ENCODE data around the gene LIAS. TPM values are rescaled to one million over a fixed set of nuclear protein-coding genes. Genes with fewer than 3 reads are reported as not detected.
A peak's percentile ranks its signal among the peaks of the same experiment; 100 is the strongest.

Gene LIAS
- total and polyA plus RNA-seq, 2 of the 13 experiments (the other 11 are each of a cell fraction or from before 2014, with no cell fraction given): 16.0 to 16.6 TPM

DNA sequence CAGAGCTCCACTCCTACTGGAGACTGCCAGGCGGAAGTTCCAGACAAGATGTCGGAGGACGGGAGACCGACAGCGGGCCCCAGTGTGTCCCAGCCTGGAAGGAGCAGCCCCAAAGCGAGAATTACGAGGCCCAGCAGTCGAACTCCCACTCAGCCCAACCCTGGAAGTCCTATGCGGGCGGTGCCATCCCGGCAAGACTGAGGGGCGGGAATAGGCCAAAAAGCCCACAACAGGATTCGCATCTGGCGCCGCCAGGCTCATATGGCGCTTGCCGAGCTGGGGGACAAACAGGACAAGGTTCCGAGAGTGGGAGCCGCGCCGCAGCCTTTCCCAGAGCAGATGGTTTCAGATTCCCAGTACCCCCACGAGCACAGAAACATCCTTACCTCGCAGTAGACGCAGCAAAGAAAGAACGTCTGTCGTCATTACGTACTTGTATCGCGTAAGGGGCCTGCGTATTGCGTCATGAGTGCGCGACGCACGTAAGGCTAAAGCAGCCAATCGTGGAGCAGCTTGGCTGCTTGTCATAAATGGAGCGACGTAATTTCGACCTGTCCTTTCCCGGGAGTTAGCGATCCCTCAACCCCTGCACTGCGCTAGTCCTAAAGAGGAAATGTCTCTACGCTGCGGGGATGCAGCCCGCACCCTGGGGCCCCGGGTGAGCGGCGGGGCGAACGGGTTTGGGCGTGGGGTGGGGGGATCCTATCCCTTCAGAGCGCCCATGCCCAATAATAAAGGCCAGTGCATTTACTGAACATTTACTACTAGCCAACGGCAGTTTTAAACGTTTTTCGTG is at the start of gene LIAS, which contains the start of gene RPL9 (continued):
- TF ChIP-seq, protein P1, sequence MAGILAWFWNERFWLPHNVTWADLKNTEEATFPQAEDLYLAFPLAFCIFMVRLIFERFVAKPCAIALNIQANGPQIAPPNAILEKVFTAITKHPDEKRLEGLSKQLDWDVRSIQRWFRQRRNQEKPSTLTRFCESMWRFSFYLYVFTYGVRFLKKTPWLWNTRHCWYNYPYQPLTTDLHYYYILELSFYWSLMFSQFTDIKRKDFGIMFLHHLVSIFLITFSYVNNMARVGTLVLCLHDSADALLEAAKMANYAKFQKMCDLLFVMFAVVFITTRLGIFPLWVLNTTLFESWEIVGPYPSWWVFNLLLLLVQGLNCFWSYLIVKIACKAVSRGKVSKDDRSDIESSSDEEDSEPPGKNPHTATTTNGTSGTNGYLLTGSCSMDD (CRISPR knock-in tag; IDR thresholded peaks at IDR 0.05): no peak
- no peak for TF ChIP-seq CAMTA2 (CRISPR knock-in tag; IDR thresholded peaks at IDR 0.05; ENCODE audit: borderline replicate concordance)
- peak; percentile 84; the same call in 1 of the 2 replicates for TF ChIP-seq ZNF138 (CRISPR knock-in tag; IDR thresholded peaks at IDR 0.05; ENCODE audit: low read depth)
- no peak for TF ChIP-seq SRSF4 (IDR thresholded peaks at IDR 0.05; ENCODE audit: low read depth, low read length, poor library complexity, severe bottlenecking)
- TF ChIP-seq ZNF501 (CRISPR knock-in tag; IDR thresholded peaks at IDR 0.05): peak; percentile 89
- no peak for TF ChIP-seq GTF3A (CRISPR knock-in tag; conservative IDR thresholded peaks at IDR 0.05)
- TF ChIP-seq, protein P2, sequence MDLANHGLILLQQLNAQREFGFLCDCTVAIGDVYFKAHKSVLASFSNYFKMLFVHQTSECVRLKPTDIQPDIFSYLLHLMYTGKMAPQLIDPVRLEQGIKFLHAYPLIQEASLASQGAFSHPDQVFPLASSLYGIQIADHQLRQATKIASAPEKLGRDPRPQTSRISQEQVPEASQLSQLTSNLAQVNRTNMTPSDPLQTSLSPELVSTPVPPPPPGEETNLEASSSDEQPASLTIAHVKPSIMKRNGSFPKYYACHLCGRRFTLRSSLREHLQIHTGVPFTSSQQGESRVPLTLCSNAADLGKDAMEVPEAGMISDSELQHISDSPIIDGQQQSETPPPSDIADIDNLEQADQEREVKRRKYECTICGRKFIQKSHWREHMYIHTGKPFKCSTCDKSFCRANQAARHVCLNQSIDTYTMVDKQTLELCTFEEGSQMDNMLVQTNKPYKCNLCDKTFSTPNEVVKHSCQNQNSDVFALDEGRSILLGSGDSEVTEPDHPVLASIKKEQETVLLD (CRISPR knock-in tag; IDR thresholded peaks at IDR 0.05; ENCODE audit: low read depth): no peak
- 0 out of 2 replicates have a peak, but pooled peaks have one; percentile 67 for TF ChIP-seq ZNF333 (CRISPR knock-in tag; IDR thresholded peaks at IDR 0.05; ENCODE audit: borderline replicate concordance)
- TF ChIP-seq ZNF792 (CRISPR knock-in tag; IDR thresholded peaks at IDR 0.05): no peak; the same call in none of the 2 replicates
- TF ChIP-seq ZNF234 (CRISPR knock-in tag; conservative IDR thresholded peaks at IDR 0.05): no peak
- TF ChIP-seq, protein P3, sequence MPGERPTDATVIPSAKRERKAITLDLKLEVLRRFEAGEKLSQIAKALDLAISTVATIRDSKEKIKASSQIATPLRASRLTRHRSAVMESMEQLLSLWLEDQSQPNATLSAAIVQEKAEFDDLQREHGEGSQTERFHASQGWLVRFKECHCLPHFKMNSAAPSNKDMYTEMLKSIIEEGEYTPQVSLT (CRISPR knock-in tag; IDR thresholded peaks at IDR 0.05; ENCODE audit: borderline replicate concordance, low read depth): no peak
- TF ChIP-seq, protein P4, sequence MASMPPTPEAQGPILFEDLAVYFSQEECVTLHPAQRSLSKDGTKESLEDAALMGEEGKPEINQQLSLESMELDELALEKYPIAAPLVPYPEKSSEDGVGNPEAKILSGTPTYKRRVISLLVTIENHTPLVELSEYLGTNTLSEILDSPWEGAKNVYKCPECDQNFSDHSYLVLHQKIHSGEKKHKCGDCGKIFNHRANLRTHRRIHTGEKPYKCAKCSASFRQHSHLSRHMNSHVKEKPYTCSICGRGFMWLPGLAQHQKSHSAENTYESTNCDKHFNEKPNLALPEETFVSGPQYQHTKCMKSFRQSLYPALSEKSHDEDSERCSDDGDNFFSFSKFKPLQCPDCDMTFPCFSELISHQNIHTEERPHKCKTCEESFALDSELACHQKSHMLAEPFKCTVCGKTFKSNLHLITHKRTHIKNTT (CRISPR knock-in tag; IDR thresholded peaks at IDR 0.05): no peak
- TF ChIP-seq ZSCAN25 (CRISPR knock-in tag; IDR thresholded peaks at IDR 0.05): no peak; the same call in none of the 2 replicates
- no peak for TF ChIP-seq MBD4 (IDR thresholded peaks at IDR 0.05; ENCODE audit: borderline replicate concordance, low read length)
- no peak for TF ChIP-seq SCMH1 (CRISPR knock-in tag; IDR thresholded peaks at IDR 0.05; ENCODE audit: borderline replicate concordance)
- no peak for TF ChIP-seq FOSL1 (CRISPR knock-in tag; IDR thresholded peaks at IDR 0.05; ENCODE audit: borderline replicate concordance)
- no peak for TF ChIP-seq TRIM24 (CRISPR knock-in tag; IDR thresholded peaks at IDR 0.05)
- no peak; the same call in 1 of the 2 replicates for TF ChIP-seq ZNF530 (CRISPR knock-in tag; IDR thresholded peaks at IDR 0.05; ENCODE audit: low read depth)

Measured in HepG2 (cell line).